GM12878 (cell line): ENCODE results near the gene FGFR2. TPM values are rescaled to one million over a fixed set of nuclear protein-coding genes. Genes with fewer than 3 reads are reported as not detected.

ENCODE experiments used
- ATAC-seq: fragments of 200-7000 bp; cut with Tn5 transposase; 3 replicates; pipeline ENCODE4 v1.9.1; 2020; ENCODE audit warnings: mild to moderate bottlenecking, moderate library complexity
- BruUV-seq: library from RNA; stranded (reverse); fragments of 400-500 nt; replicated peaks from 2 replicates; lab custom pipeline; 2021; lab: Mats Ljungman, UMichigan
- CTCF ChIA-PET: fragments of 300-600 bp; sonication (Branson Sonifier 250); formaldehyde crosslinking; extraction: SDS; loops from one replicate; lab custom pipeline; 2021; ENCODE audit warnings: inconsistent platforms; lab: Yijun Ruan, JAX
- POLR2A ChIA-PET: fragments of 350-600 bp; formaldehyde crosslinking; extraction: SDS; loops from one replicate; lab custom pipeline; 2021; ENCODE audit warnings: inconsistent platforms; lab: Charles Lee
- RAD21 ChIA-PET: fragments of 300-600 bp; sonication (Branson Sonifier 250); formaldehyde crosslinking; loops from one replicate; lab custom pipeline; 2023; ENCODE audit warnings: antibody characterized with exemption; ENCODE audit not compliant: unreplicated experiment; lab: Charles Lee
- SMC1A ChIA-PET: fragments of 300-600 bp; sonication (Branson Sonifier 250); formaldehyde crosslinking; loops from one replicate; lab custom pipeline; 2023; ENCODE audit not compliant: unreplicated experiment, uncharacterized antibody; lab: Charles Lee
- DNase-seq: peaks from one replicate; pipeline ENCODE4 v3.0.0-alpha.2; 2011; ENCODE audit warnings: low read depth, low spot score
- FAIRE-seq: peaks from 3 replicates; lab custom pipeline; 2011; peaks lifted over from hg19 to GRCh38; lab: Jason Lieb, UNC
- H2AFZ ChIP-seq: 2 replicates; pipeline ENCODE4 v1.6.0; 2011; ENCODE audit warnings: low read depth, low read length, control low read depth; ENCODE audit not compliant: control insufficient read depth
- H3K27ac ChIP-seq: 2 replicates; pipeline ENCODE4 v1.5.1; 2011; ENCODE audit warnings: control low read depth; ENCODE audit not compliant: control insufficient read depth, insufficient read depth
- H3K27me3 ChIP-seq, 2 experiments: replicated peaks in 1 of 2; 2 replicates each; pipeline versions ENCODE4 v1.6.0 to v1.6.1; 2011; ENCODE audit warnings: low read length in 1 of 2; ENCODE audit not compliant: control insufficient read depth in 2 of 2, insufficient read depth in 2 of 2
- H3K36me3 ChIP-seq, 2 experiments: 2 replicates each; pipeline ENCODE4 v1.5.1; 2011; ENCODE audit warnings: low read length in 1 of 2; ENCODE audit not compliant: control insufficient read depth in 2 of 2, insufficient read depth in 2 of 2
- H3K4me1 ChIP-seq: 2 replicates; pipeline ENCODE4 v1.6.1; 2011; ENCODE audit warnings: mild to moderate bottlenecking, low read length, moderate library complexity, mixed read lengths; ENCODE audit not compliant: control insufficient read depth, insufficient read depth
- H3K4me2 ChIP-seq: 2 replicates; pipeline ENCODE4 v1.6.0; 2011; ENCODE audit warnings: control low read depth; ENCODE audit not compliant: control insufficient read depth, insufficient read depth
- H3K4me3 ChIP-seq: fragments of 200-600 bp; sonication (generic); 2 replicates; pipeline ENCODE4 v1.5.1; 2016
- H3K79me2 ChIP-seq: 2 replicates; pipeline ENCODE4 v1.6.0; 2011; ENCODE audit warnings: low read length; ENCODE audit not compliant: control insufficient read depth, insufficient read depth
- H3K9ac ChIP-seq: 2 replicates; pipeline ENCODE4 v1.8.0; 2011; ENCODE audit warnings: low read length, control low read depth, mixed read lengths; ENCODE audit not compliant: control insufficient read depth, insufficient read depth
- H3K9me3 ChIP-seq: replicated peaks from 3 replicates; pipeline ENCODE4 v1.5.1; 2011; ENCODE audit warnings: mild to moderate bottlenecking, low read length; ENCODE audit not compliant: control insufficient read depth, insufficient read depth
- H4K20me1 ChIP-seq: 2 replicates; pipeline ENCODE4 v1.6.0; 2011; ENCODE audit not compliant: control insufficient read depth, insufficient read depth
- ATF7 ChIP-seq: fragments of 450-650 bp; IDR thresholded peaks from 2 replicates; pipeline ENCODE4 v1.6.1; 2016; ENCODE audit warnings: low read depth, mild to moderate bottlenecking
- BRCA1 ChIP-seq: IDR thresholded peaks from 2 replicates; pipeline ENCODE4 v1.6.1; 2011; ENCODE audit warnings: low read depth, low read length, improper control_type of control experiment
- ESRRA ChIP-seq: IDR thresholded peaks from 2 replicates; pipeline ENCODE4 v1.6.1; 2012; ENCODE audit warnings: mild to moderate bottlenecking, low read length, improper control_type of control experiment
- KAT2A ChIP-seq: conservative IDR thresholded peaks from 2 replicates; pipeline ENCODE4 v1.6.1; 2011; ENCODE audit warnings: low read depth, low read length; ENCODE audit not compliant: control insufficient read depth
- NFYB ChIP-seq: IDR thresholded peaks from 2 replicates; pipeline ENCODE4 v1.6.1; 2011; ENCODE audit warnings: low read depth, mild to moderate bottlenecking, low read length, improper control_type of control experiment, moderate library complexity; ENCODE audit not compliant: insufficient read depth
- PAX5 ChIP-seq: IDR thresholded peaks from 2 replicates; pipeline ENCODE4 v1.6.1; 2011; ENCODE audit warnings: low read depth, low read length, borderline replicate concordance
- POU2F2 ChIP-seq: IDR thresholded peaks from 3 replicates; pipeline ENCODE4 v1.6.1; 2011; ENCODE audit warnings: low read depth, mild to moderate bottlenecking, low read length, borderline replicate concordance
- RAD21 ChIP-seq: IDR thresholded peaks from 2 replicates; pipeline ENCODE4 v1.6.1; 2011; ENCODE audit warnings: mild to moderate bottlenecking, low read depth, low read length, moderate library complexity; ENCODE audit not compliant: insufficient read depth
- STAT1 ChIP-seq: fragments of 450-650 bp; conservative IDR thresholded peaks from 2 replicates; pipeline ENCODE4 v1.6.1; 2014; ENCODE audit warnings: antibody characterized with exemption, mild to moderate bottlenecking
- ZBTB11 ChIP-seq: fragments of 450-650 bp; formaldehyde crosslinking; IDR thresholded peaks from 2 replicates; pipeline ENCODE4 v1.5.0; 2022; ENCODE audit warnings: mild to moderate bottlenecking, missing genetic modification characterization
- WGBS: methylation state at CpG from one replicate; pipeline ENCODE4 v1.1.6; 2016; ENCODE audit warnings: low lambda C conversion rate; ENCODE audit not compliant: insufficient replicate concordance, insufficient coverage; ENCODE audit errors: missing lambda C conversion rate; 5-methylcytosine and 5-hydroxymethylcytosine counted together
- in situ Hi-C: fragments of 300-500 bp; cut with MboI; formaldehyde crosslinking; loops from 9 replicates; pipeline ENCODE4 v1.14.3; 2018; ENCODE audit warnings: mixed read lengths
- intact Hi-C: fragments of 100-400 bp; cut with micrococcal nuclease; formaldehyde crosslinking; loops from one replicate; pipeline ENCODE4 v1.14.2; 2022; ENCODE audit not compliant: unreplicated experiment
- polyA plus RNA-seq, 11 experiments: library from polyadenylated mRNA; depleted of rRNA in 4 of 11; unstranded in 6 of 11; stranded (reverse) in 5 of 11; fragments of >200 nt; fragmentation: Nextera tagmentation in 4 of 11; fragmentation: Illumina TruSeq in 1 of 11; extraction: Ambion mirVana in 4 of 11; extraction: Trizol in 1 of 11; gene quantifications; 1 replicate in 1 of 11; 2 replicates in 10 of 11; pipeline versions ENCODE4 v1.2.1 to v1.2.3, GENCODE V29; 2011 to 2016; ENCODE audit warnings: inconsistent platforms in 2 of 11, missing spikeins in 2 of 11, low read depth in 1 of 11
- total RNA-seq, 4 experiments: library from RNA; depleted of rRNA in 3 of 4; stranded (reverse); fragments of >200 nt in 3 of 4; fragmentation: Illumina TruSeq in 1 of 4; extraction: Trizol in 1 of 4; gene quantifications; 2 replicates each; pipeline versions ENCODE4 v1.2.1 to v1.2.3, GENCODE V29; 2013 to 2021

The FGFR2 gene
- total and polyA plus RNA-seq, 10 of the 15 experiments (the other 5 are each of a cell fraction or from before 2014, with no cell fraction given): 0.04 to 0.15 TPM; not detected in 8

- TF ChIP-seq PAX5: no peak
- TF ChIP-seq, all 136 proteins: peak for 0
These were observed 65.9 kb downstream of the FGFR2 start (continued) for GRCh38 chr10:121532292-121532864.

DNA sequence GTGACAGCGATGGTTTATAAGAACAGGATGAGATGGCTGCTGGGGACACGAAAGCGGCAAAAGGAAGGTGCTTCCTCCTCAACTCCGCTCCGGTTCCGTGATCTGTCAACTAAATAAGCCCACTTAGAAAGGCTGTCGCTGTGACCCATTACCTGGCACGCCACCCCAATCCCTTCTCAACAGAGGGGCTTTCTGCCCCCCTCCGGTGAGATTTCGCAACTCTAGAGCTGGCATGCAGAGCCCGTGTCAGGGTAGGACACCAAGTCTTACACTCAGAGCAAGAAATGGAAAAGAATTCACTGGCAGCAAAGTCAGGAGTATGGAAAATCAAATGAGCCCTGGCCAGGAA lies 66.4 kb downstream of the FGFR2 start:
- DNase-seq (no peak), ATAC-seq (no peak), FAIRE-seq (no peak)
- Histone ChIP-seq H3K79me2 (no peaks in the 10 kb centered on the region), H3K9ac (no peak overlapping the region), H3K9me3 (no peaks in the 10 kb centered on the region), H2AFZ (no peak overlapping the region), H3K4me2 (no peak overlapping the region), H3K27me3 (0 out of 4 replicates have a peak, but pooled peaks cover 0 to 2% of the 10 kb centered on the region in 2 experiments), H3K4me3 (no peak overlapping the region), H3K27ac (no peak overlapping the region), H3K36me3 (no peaks in the 10 kb centered on the region), H3K4me1 (no peaks in the 10 kb centered on the region), H4K20me1 (no peaks in the 10 kb centered on the region)
- intact Hi-C loops: no loop called here
- ChIA-PET SMC1A (no interaction called here), CTCF (interaction anchor here (1.4 kb wide), 1 partner anchor 8 kb away, joined by 3 read pairs; no protein-coding TSS in a partner anchor), RAD21 (no interaction called here), POLR2A (no interaction called here)
- WGBS: 50% methylated on average over 11 of the region's 11 CpGs
- TF ChIP-seq KAT2A (no peak), BRCA1 (no peak), STAT1 (no peak), POU2F2 (no peak), RAD21 (no peak), ATF7 (no peak), NFYB (no peak), ZBTB11 (CRISPR knock-in tag) (no peak), ESRRA (no peak)
- in situ Hi-C loops: no loop called here
- no TSS peak for BruUV-seq
